ENCODE results near the gene METRNL.

Gene METRNL

DNA sequence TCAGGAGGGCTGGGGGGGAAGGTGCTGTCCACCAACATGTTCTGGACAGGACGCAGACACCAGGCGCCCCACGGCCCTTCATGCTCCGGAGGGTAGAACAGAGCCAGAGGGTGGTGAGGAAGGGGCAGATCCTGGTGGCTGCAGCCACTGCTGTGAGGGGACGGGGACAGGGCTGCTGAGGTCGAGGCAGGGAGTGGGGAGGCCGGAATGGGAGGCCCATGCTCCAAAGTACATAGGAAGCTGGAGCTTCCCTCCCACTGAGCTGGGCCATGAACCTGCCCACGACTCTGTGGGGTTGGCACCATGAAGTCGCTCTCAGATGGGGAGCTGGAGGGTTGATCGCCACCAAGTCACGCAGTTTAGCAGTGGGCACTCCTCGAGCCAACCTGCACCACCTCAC is 8.0 kb upstream of the METRNL start:
- Histone ChIP-seq H3K4me1 (ENCODE audit: low read depth, poor library complexity, severe bottlenecking) (no peaks in the 10 kb centered on the region), H4K20me1 (ENCODE audit: insufficient read depth) (no peaks in the 10 kb centered on the region), H3K4me2 (no peak overlapping the region), H3K4me3 (IDR thresholded peaks at IDR 0.05; ENCODE audit: insufficient read depth, low read depth, low read length) (no peak overlapping the region), H2AFZ (ENCODE audit: low read depth) (no peak overlapping the region), H3K27me3 (ENCODE audit: insufficient read depth, low read depth) (peaks cover 75% of the 10 kb centered on the region), H3K27ac (no peak overlapping the region), H3K36me3 (ENCODE audit: insufficient read depth) (no peaks in the 10 kb centered on the region), H3K9ac (no peak overlapping the region), H3K79me2 (ENCODE audit: insufficient read depth, low read depth) (no peaks in the 10 kb centered on the region)
- TF ChIP-seq, protein P1, sequence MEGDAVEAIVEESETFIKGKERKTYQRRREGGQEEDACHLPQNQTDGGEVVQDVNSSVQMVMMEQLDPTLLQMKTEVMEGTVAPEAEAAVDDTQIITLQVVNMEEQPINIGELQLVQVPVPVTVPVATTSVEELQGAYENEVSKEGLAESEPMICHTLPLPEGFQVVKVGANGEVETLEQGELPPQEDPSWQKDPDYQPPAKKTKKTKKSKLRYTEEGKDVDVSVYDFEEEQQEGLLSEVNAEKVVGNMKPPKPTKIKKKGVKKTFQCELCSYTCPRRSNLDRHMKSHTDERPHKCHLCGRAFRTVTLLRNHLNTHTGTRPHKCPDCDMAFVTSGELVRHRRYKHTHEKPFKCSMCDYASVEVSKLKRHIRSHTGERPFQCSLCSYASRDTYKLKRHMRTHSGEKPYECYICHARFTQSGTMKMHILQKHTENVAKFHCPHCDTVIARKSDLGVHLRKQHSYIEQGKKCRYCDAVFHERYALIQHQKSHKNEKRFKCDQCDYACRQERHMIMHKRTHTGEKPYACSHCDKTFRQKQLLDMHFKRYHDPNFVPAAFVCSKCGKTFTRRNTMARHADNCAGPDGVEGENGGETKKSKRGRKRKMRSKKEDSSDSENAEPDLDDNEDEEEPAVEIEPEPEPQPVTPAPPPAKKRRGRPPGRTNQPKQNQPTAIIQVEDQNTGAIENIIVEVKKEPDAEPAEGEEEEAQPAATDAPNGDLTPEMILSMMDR (conservative IDR thresholded peaks at IDR 0.05; ENCODE audit: low read depth, low read length), result no peak

DNA sequence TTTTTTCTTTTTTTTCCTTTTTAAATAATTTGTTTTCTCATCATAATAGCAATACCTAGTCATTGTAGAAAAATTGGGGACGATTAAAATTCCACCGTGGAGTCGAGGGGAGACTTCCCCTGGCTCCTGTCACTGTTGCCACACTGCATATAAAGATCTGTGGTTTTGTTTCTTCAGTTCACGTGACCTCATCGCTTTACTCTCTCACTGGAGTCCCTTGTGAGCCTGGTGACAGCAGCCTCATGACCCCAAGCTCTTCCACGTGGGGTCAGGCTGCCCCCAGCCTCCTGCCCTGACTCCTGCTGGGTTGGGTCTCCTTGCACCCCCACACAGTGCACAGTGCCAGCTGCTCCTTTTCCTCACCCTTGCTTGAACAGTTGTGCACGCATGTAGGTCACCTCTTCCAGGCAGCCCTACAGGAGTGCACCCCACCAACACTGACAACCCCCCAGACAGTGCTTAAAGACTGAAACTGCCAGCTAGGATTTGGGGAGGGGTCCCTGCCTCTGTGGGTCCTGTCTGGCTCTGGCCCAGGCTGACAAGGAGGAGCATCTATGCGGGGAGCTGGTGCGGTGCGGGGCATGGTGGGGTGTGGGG is 7.3 kb upstream of the METRNL start:
- H3K4me2 ChIP-seq, result no peak overlapping the region
- no peak overlapping the region for H3K4me3 ChIP-seq (IDR thresholded peaks at IDR 0.05; ENCODE audit: insufficient read depth, low read depth, low read length)
- peaks cover 79% of the 10 kb centered on the region for H3K27me3 ChIP-seq (ENCODE audit: insufficient read depth, low read depth)
- no peak overlapping the region for H3K9ac ChIP-seq
- no peak overlapping the region for H3K27ac ChIP-seq
- H3K4me1 ChIP-seq (ENCODE audit: low read depth, poor library complexity, severe bottlenecking), result no peaks in the 10 kb centered on the region
- H2AFZ ChIP-seq (ENCODE audit: low read depth), result no peak overlapping the region
- no peaks in the 10 kb centered on the region for H3K36me3 ChIP-seq (ENCODE audit: insufficient read depth)
- no peaks in the 10 kb centered on the region for H4K20me1 ChIP-seq (ENCODE audit: insufficient read depth)
- TF ChIP-seq, protein P1 (conservative IDR thresholded peaks at IDR 0.05; ENCODE audit: low read depth, low read length), result no peak
- H3K79me2 ChIP-seq (ENCODE audit: insufficient read depth, low read depth), result no peaks in the 10 kb centered on the region

DNA sequence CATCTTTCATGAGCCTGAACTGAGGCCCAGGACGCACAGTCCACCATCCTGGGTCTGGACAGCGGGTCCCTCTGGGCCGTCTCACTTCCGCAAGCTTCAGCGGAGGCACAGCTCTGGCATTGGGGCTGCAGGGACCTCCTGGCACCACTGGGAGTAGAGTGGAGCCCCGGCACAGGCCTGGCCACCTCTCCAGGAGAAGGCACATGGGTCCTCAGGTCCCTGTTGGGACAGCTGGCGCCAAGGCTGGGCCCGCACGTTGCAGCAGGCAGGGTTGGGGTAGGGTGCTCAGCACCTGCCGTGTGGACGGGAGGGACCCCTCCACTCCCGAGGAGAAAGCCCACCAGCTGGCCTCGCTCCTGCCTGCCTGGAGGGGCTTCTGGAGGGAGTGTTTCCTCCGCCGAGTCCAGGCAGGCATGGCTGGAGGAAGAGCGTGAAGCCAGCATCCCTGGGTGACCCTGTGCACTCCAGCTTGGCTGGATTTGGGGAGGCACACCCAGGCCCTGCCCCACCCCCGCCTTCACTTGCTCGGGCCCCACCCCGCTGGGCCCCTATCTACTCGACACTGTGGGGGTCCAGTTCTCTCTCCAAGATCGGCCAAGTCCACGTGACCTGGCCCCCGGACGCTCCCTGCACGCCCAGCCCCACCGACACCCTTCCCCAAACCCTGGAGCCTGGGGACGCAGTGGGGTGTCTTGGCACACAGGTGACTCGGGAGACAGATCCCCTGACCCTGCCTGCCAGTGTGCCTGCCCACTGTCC is 6.6 kb upstream of the METRNL start:
- H3K27ac ChIP-seq, result no peak overlapping the region
- no peaks in the 10 kb centered on the region for H3K36me3 ChIP-seq (ENCODE audit: insufficient read depth)
- no peak overlapping the region for H3K9ac ChIP-seq
- TF ChIP-seq, protein P1 (conservative IDR thresholded peaks at IDR 0.05; ENCODE audit: low read depth, low read length), result no peak
- no peak overlapping the region for H2AFZ ChIP-seq (ENCODE audit: low read depth)
- no peak overlapping the region for H3K4me2 ChIP-seq
- H3K4me1 ChIP-seq (ENCODE audit: low read depth, poor library complexity, severe bottlenecking), result no peaks in the 10 kb centered on the region
- no peaks in the 10 kb centered on the region for H4K20me1 ChIP-seq (ENCODE audit: insufficient read depth)
- H3K27me3 ChIP-seq (ENCODE audit: insufficient read depth, low read depth), result peaks cover 81% of the 10 kb centered on the region
- no peak overlapping the region for H3K4me3 ChIP-seq (IDR thresholded peaks at IDR 0.05; ENCODE audit: insufficient read depth, low read depth, low read length)
- H3K79me2 ChIP-seq (ENCODE audit: insufficient read depth, low read depth), result no peaks in the 10 kb centered on the region

DNA sequence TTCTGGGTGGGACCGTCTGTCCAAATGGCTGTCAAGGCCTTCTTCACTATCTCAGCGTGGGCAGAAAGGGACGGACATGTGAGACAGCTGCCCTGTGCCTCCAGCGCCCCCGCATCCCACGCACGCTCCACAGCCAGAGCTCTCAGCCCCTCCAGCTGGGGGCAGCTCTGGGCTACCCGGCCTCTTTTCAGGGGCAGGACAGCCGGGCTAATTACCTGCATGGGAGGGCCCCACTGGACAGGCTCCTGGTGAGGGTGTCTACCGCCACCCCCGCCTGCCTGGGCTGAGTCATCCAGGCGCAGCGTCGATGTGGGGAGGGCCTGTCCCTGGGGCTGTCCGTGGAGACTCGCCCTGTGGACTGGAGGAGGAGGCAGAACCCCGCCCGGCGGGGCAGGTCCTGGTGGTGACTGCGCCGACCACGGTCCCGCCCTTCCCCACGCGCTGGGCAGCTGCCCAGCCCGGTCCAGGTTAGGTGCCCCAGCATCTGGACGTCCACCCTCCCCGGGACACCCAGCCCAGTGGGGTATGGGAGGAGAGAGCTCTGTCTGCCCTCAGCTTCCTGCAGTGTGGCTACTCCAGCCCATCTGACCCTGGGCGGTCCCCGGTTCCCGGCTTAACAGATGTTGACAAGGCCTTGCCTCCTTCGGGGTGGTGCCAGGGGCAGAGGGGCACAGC is 5.9 kb upstream of the METRNL start:
- Histone ChIP-seq H2AFZ (ENCODE audit: low read depth) (no peak overlapping the region), H3K4me2 (no peak overlapping the region), H4K20me1 (ENCODE audit: insufficient read depth) (no peaks in the 10 kb centered on the region), H3K9ac (no peak overlapping the region), H3K36me3 (ENCODE audit: insufficient read depth) (no peaks in the 10 kb centered on the region), H3K4me3 (IDR thresholded peaks at IDR 0.05; ENCODE audit: insufficient read depth, low read depth, low read length) (no peak overlapping the region), H3K27me3 (ENCODE audit: insufficient read depth, low read depth) (peaks cover 86% of the 10 kb centered on the region), H3K79me2 (ENCODE audit: insufficient read depth, low read depth) (no peaks in the 10 kb centered on the region), H3K27ac (no peak overlapping the region), H3K4me1 (ENCODE audit: low read depth, poor library complexity, severe bottlenecking) (no peaks in the 10 kb centered on the region)
- TF ChIP-seq, protein P1 (conservative IDR thresholded peaks at IDR 0.05; ENCODE audit: low read depth, low read length), result no peak

Measured in KMS-11 (cell line).